Brain microvascular endothelial cell (primary cell): ENCODE results near the gene ITGA2B.
"Not testable (repeated sequence)": the region's sequence is repeated elsewhere in the genome, so short reads cannot be mapped to it uniquely, and the experiment has no call there.

ENCODE experiments used
- DNase-seq: peaks from one replicate; pipeline ENCODE4 v3.0.0-alpha.2; 2020
- H3K27ac ChIP-seq: fragments of 250-450 bp; sonication (Bioruptor Pico); 2 replicates; pipeline ENCODE4 v1.5.1; 2020; ENCODE audit warnings: mild to moderate bottlenecking, moderate library complexity
- H3K27me3 ChIP-seq: fragments of 250-450 bp; sonication (Bioruptor Pico); replicated peaks from 2 replicates; pipeline ENCODE4 v1.5.1; 2020; ENCODE audit warnings: mild to moderate bottlenecking
- H3K36me3 ChIP-seq: fragments of 250-450 bp; sonication (Bioruptor Pico); replicated peaks from 2 replicates; pipeline ENCODE4 v1.5.1; 2020; ENCODE audit warnings: mild to moderate bottlenecking
- H3K4me3 ChIP-seq: 2 replicates; pipeline ENCODE4 v1.5.1; 2011; ENCODE audit warnings: low read depth, mild to moderate bottlenecking, control low read depth, low read length, moderate library complexity
- CTCF ChIP-seq: IDR thresholded peaks from 2 replicates; pipeline ENCODE4 v1.5.1; 2011; ENCODE audit warnings: low read depth, mild to moderate bottlenecking, moderate library complexity, low read length, control low read depth, inconsistent platforms; ENCODE audit errors: missing control alignments
- in situ Hi-C: cut with HindIII; loops from 2 replicates; pipeline ENCODE4 v1.10.0; 2017; ENCODE audit warnings: low sequenced_read_pairs, low pct_ligation_motif_present

Gene ITGA2B

DNA sequence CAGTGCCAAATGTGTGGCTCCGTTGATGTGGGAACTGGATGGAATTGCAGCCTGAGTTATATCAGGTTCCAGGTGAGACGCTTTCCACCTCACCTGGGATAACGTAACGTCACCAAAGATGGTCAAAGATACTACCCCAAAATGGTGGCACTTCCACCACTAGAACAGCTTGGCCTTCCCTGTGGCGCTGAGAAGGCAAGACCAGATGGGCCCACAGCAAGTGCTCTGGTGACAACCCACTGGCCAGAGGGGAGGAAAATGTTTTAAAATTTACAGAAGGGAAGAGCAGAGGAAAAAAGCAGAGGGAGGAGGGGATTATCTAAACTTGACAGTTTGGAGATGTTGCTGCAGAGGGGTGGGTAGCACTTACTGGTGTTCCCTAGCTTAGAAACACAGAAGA, 7.5 kb upstream of the ITGA2B start:
- in situ Hi-C loops, result no loop called here
- H3K27ac ChIP-seq, result no peak overlapping the region
- peaks cover 26% of the 10 kb centered on the region for H3K36me3 ChIP-seq
- H3K27me3 ChIP-seq, result no peaks in the 10 kb centered on the region
- H3K4me3 ChIP-seq, result no peak overlapping the region
- DNase-seq, result no peak
- TF ChIP-seq CTCF, result no peak

- in situ Hi-C loops, result no loop called here
- TF ChIP-seq CTCF, result no peak
- H3K4me3 ChIP-seq, result no peak overlapping the region
- no peaks in the 10 kb centered on the region for H3K27me3 ChIP-seq
- DNase-seq, result no peak
- H3K27ac ChIP-seq, result no peak overlapping the region
- H3K36me3 ChIP-seq, result peaks cover 14% of the 10 kb centered on the region
These were observed 5.4 kb upstream of the ITGA2B start for GRCh38 chr17:44394833-44395232.

DNA sequence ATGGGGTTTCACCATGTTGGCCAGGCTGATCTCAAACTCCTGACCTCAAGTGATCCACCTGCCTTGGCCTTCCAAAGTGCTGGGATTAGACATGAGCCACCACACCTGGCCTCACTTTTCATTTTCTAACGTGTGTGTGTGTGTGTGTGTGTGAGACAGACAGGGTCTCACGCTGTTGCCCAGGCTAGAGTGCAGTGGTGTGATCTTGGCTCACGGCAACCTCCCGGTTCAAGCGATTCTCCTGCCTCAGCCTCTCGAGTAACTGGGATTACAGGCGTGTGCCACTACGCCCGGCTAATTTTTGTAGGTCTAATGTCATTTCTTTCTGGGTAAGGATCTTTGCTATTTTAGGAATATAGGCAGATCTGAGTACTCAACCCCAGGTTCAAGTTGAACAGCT, 4.7 kb upstream of the ITGA2B start:
- DNase-seq, in situ Hi-C loops, H3K27me3 ChIP-seq, H3K4me3 ChIP-seq, H3K27ac ChIP-seq: not testable (repeated sequence)
- H3K36me3 ChIP-seq, result peaks cover 10% of the 10 kb centered on the region

DNA sequence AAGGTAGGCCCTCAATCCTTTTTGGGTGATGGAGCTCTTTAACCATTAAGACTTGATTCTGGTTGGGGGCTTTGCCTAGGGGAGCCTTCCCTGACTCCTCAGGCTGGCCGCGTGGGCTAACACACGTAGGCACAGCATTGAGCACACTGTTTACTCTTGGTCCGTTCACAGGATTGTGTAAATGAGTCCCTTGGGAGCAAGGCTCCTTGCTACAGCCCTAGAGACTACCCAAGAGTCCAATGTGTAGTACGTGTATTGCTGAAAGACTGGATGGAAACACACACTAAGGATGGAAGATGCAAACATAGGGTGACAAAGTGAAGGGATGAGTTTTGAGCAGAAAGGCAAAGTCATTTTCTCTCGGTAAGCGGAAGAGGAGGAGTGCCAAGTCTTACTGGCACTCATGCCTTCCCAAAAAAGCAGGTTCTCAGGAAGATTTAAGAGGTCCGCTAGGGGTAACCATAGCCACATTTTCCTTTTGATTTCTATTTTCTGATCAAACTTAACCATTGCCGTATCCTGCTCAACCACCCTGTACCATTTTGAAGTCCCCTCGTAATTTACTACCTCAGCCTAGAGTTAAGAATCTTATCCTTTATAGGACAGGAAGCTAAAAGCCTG, 911 bp upstream of the ITGA2B start:
- in situ Hi-C loops, result no loop called here
- H3K27ac ChIP-seq, result no peak overlapping the region
- no peaks in the 10 kb centered on the region for H3K36me3 ChIP-seq
- H3K4me3 ChIP-seq, result no peak overlapping the region
- DNase-seq, result no peak
- no peak for TF ChIP-seq CTCF
- H3K27me3 ChIP-seq, result no peaks in the 10 kb centered on the region

DNA sequence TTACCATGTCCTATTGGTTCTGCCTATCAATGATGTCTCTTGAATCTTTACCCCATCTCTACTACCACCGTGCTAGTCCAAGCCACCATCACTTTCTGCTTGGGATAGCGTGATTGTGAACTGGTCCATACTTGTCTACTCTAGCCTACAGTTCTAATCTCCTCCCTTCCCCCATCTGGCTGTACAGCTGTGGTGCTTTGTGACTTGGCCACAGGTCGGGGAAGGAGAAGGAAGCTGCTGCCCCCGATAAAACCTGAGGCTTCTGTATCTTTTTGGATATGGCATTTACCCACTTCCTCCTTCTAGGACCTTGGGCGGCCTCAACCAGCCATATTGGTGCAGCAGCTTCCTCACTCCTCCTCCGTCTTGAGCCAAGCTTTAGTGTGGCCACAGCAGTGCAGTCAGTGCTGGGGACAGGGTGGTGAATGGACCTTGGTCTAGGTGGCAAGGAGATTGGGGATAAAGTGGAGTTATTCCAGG, 314 bp upstream of the ITGA2B start:
- DNase-seq, result no peak
- H3K36me3 ChIP-seq, result no peaks in the 10 kb centered on the region
- peaks cover 4% of the 10 kb centered on the region for H3K27me3 ChIP-seq
- H3K4me3 ChIP-seq, result no peak overlapping the region
- no peak overlapping the region for H3K27ac ChIP-seq
- in situ Hi-C loops, result no loop called here
- no peak for TF ChIP-seq CTCF

- Histone ChIP-seq H3K4me3 (no peak overlapping the region), H3K27me3 (peaks cover 7% of the 10 kb centered on the region), H3K27ac (no peak overlapping the region), H3K36me3 (no peaks in the 10 kb centered on the region)
- in situ Hi-C loops, result no loop called here
- no peak for DNase-seq
- TF ChIP-seq CTCF, result no peak
These were observed 1.6 kb downstream of the ITGA2B start for GRCh38 chr17:44387804-44388203.
